ENCODE results near the gene TNFRSF12A.

Gene TNFRSF12A

DNA sequence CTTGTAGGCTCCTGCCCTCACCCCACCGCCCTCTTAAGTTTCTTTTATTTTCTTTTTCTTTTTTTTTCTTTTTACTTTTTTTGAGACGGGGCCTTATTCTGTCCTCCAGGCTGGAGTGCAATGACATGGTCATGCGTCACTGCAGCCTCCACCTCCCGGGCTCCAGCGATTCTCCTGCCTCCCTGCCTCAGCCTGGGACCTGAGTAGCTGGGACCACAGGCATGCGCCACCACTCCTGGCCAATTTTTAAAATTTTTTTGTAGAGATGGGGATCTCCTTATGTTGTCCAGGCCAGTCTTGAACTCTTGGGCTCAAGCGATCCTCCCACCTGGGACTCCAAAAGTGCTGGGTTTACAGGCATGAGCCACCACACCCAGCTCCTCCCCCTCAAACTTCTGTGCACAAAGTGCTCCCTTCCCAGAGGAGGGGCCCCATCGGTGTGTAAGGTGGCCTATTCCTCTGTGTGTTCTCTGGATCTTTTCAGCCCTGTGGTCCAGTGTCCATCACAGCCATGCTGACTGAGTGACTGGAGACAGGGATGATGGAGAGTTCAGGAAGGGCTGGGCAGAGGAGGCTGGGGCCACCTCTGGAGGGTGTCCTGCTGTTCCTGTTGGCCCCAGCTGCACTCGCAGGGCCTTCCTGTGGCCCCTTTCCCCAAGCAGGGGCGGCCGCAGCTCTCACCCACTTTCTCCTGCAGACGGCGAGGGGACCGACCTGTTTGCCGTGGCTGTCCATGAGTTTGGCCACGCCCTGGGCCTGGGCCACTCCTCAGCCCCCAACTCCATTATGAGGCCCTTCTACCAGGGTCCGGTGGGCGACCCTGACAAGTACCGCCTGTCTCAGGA lies 36.4 kb downstream of the TNFRSF12A start:
- Histone ChIP-seq H3K9me3 (ENCODE audit: insufficient read depth, low read depth, low read length) (no peaks in the 10 kb centered on the region), H4K20me1 (ENCODE audit: insufficient read depth, low read length, poor library complexity, severe bottlenecking) (peaks cover 8% of the 10 kb centered on the region), H3K36me3 (ENCODE audit: insufficient read depth, low read length) (no peaks in the 10 kb centered on the region), H3K4me1 (ENCODE audit: insufficient read depth, low read length, poor library complexity, severe bottlenecking) (peaks cover 10% of the 10 kb centered on the region), H3K9me2 (replicated peaks; ENCODE audit: low read depth, low read length) (no peaks in the 10 kb centered on the region), H3F3A (ENCODE audit: low read depth) (no peaks in the 10 kb centered on the region), H2AFZ (ENCODE audit: low read length) (no peak overlapping the region), H3K79me2 (ENCODE audit: insufficient read depth, low read length) (peaks cover 18% of the 10 kb centered on the region; the same call in 1 of the 2 replicates), H3K27me3 (ENCODE audit: insufficient read depth, low read length, poor library complexity, severe bottlenecking) (no peaks in the 10 kb centered on the region), H3K4me3 (ENCODE audit: low read length, poor library complexity, severe bottlenecking) (no peak overlapping the region), H3K4me2 (ENCODE audit: low read depth, low read length, poor library complexity, severe bottlenecking) (peak overlapping the region; percentile 63), H3K9ac (ENCODE audit: low read depth, low read length, poor library complexity, severe bottlenecking) (no peak overlapping the region)
- TF ChIP-seq, protein P1, sequence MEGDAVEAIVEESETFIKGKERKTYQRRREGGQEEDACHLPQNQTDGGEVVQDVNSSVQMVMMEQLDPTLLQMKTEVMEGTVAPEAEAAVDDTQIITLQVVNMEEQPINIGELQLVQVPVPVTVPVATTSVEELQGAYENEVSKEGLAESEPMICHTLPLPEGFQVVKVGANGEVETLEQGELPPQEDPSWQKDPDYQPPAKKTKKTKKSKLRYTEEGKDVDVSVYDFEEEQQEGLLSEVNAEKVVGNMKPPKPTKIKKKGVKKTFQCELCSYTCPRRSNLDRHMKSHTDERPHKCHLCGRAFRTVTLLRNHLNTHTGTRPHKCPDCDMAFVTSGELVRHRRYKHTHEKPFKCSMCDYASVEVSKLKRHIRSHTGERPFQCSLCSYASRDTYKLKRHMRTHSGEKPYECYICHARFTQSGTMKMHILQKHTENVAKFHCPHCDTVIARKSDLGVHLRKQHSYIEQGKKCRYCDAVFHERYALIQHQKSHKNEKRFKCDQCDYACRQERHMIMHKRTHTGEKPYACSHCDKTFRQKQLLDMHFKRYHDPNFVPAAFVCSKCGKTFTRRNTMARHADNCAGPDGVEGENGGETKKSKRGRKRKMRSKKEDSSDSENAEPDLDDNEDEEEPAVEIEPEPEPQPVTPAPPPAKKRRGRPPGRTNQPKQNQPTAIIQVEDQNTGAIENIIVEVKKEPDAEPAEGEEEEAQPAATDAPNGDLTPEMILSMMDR (conservative IDR thresholded peaks at IDR 0.05; ENCODE audit: low read length), result no peak
- TF ChIP-seq EZH2phosphoT487 (IDR thresholded peaks at IDR 0.05; ENCODE audit: borderline replicate concordance), result no peak

DNA sequence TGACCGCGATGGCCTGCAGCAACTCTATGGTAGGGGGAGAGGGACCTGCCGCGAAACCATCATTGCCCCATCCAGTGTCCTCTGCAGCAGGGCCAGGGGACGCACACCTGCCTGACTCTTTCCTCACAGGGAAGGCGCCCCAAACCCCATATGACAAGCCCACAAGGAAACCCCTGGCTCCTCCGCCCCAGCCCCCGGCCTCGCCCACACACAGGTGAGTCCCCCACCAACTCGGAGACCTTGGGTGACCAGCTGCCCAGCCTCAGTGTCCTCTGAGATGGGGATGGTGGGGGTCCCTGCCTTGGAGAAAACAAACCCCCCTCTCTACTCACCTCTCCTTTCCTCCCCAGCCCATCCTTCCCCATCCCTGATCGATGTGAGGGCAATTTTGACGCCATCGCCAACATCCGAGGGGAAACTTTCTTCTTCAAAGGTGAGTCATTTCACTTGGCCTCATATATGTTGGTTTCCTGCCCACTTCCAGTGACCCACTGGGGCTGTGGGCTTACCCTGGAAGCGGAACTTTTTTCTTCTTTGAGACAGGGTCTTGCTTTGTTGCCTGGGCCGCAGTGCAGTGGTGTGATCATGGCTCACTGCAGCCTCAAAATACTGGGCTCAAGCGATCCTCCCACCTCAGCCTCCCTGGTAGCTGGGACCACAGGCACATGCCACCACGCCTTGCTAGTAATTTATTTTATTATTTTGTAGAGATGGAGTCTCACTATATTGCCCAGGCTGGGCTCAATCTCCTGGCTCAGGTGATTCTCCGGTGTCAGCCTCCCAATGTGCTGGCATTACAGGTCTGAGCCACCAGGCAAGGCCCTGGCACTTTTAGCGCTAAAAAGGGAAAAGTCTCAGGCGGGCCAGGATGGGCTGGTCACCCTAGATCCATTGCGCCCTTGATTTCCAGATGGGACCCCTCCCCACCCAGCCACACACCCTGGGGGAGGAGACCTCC lies 37.3 kb downstream of the TNFRSF12A start:
- no peaks in the 10 kb centered on the region for H3K36me3 ChIP-seq (ENCODE audit: insufficient read depth, low read length)
- peak overlapping the region; percentile 88 for H3K9ac ChIP-seq (ENCODE audit: low read depth, low read length, poor library complexity, severe bottlenecking)
- H3K79me2 ChIP-seq (ENCODE audit: insufficient read depth, low read length), result peaks cover 18% of the 10 kb centered on the region; the same call in 1 of the 2 replicates
- H3K9me3 ChIP-seq (ENCODE audit: insufficient read depth, low read depth, low read length), result no peaks in the 10 kb centered on the region
- peak overlapping the region; percentile 82 for H3K4me3 ChIP-seq (ENCODE audit: low read length, poor library complexity, severe bottlenecking)
- peaks cover 8% of the 10 kb centered on the region for H4K20me1 ChIP-seq (ENCODE audit: insufficient read depth, low read length, poor library complexity, severe bottlenecking)
- H3F3A ChIP-seq (ENCODE audit: low read depth), result no peaks in the 10 kb centered on the region
- H3K27me3 ChIP-seq (ENCODE audit: insufficient read depth, low read length, poor library complexity, severe bottlenecking), result no peaks in the 10 kb centered on the region
- TF ChIP-seq, protein P1 (conservative IDR thresholded peaks at IDR 0.05; ENCODE audit: low read length), result no peak
- TF ChIP-seq EZH2phosphoT487 (IDR thresholded peaks at IDR 0.05; ENCODE audit: borderline replicate concordance), result no peak
- peaks cover 10% of the 10 kb centered on the region for H3K4me1 ChIP-seq (ENCODE audit: insufficient read depth, low read length, poor library complexity, severe bottlenecking)
- peak overlapping the region; percentile 63 for H3K4me2 ChIP-seq (ENCODE audit: low read depth, low read length, poor library complexity, severe bottlenecking)
- H3K9me2 ChIP-seq (replicated peaks; ENCODE audit: low read depth, low read length), result no peaks in the 10 kb centered on the region
- no peak overlapping the region for H2AFZ ChIP-seq (ENCODE audit: low read length)

DNA sequence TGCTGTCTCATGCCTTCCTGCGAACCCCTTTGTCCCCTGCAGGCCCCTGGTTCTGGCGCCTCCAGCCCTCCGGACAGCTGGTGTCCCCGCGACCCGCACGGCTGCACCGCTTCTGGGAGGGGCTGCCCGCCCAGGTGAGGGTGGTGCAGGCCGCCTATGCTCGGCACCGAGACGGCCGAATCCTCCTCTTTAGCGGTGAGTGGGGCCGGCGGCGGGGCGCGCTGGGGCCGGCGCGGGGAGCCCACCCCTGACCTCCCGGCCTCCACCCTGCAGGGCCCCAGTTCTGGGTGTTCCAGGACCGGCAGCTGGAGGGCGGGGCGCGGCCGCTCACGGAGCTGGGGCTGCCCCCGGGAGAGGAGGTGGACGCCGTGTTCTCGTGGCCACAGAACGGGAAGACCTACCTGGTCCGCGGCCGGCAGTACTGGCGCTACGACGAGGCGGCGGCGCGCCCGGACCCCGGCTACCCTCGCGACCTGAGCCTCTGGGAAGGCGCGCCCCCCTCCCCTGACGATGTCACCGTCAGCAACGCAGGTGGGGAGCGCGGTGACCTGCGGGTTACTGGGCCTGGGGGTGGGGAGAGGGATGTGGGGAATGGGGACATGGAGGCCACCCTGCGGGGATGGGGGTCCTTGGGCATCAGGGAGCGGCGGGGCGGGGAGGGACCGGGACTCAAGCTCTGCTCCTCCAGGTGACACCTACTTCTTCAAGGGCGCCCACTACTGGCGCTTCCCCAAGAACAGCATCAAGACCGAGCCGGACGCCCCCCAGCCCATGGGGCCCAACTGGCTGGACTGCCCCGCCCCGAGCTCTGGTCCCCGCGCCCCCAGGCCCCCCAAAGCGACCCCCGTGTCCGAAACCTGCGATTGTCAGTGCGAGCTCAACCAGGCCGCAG lies 38.2 kb downstream of the TNFRSF12A start:
- no peaks in the 10 kb centered on the region for H3K9me2 ChIP-seq (replicated peaks; ENCODE audit: low read depth, low read length)
- peaks cover 10% of the 10 kb centered on the region for H3K4me1 ChIP-seq (ENCODE audit: insufficient read depth, low read length, poor library complexity, severe bottlenecking)
- H3K4me2 ChIP-seq (ENCODE audit: low read depth, low read length, poor library complexity, severe bottlenecking), result peak overlapping the region; percentile 63
- no peaks in the 10 kb centered on the region for H3K36me3 ChIP-seq (ENCODE audit: insufficient read depth, low read length)
- peak overlapping the region; percentile 70 for H2AFZ ChIP-seq (ENCODE audit: low read length)
- H3K9ac ChIP-seq (ENCODE audit: low read depth, low read length, poor library complexity, severe bottlenecking), result peak overlapping the region; percentile 88
- peaks cover 18% of the 10 kb centered on the region; the same call in 1 of the 2 replicates for H3K79me2 ChIP-seq (ENCODE audit: insufficient read depth, low read length)
- TF ChIP-seq, protein P1 (conservative IDR thresholded peaks at IDR 0.05; ENCODE audit: low read length), result no peak
- no peak for TF ChIP-seq EZH2phosphoT487 (IDR thresholded peaks at IDR 0.05; ENCODE audit: borderline replicate concordance)
- H3F3A ChIP-seq (ENCODE audit: low read depth), result no peaks in the 10 kb centered on the region
- H4K20me1 ChIP-seq (ENCODE audit: insufficient read depth, low read length, poor library complexity, severe bottlenecking), result peaks cover 8% of the 10 kb centered on the region
- H3K27me3 ChIP-seq (ENCODE audit: insufficient read depth, low read length, poor library complexity, severe bottlenecking), result no peaks in the 10 kb centered on the region
- H3K9me3 ChIP-seq (ENCODE audit: insufficient read depth, low read depth, low read length), result no peaks in the 10 kb centered on the region
- H3K4me3 ChIP-seq (ENCODE audit: low read length, poor library complexity, severe bottlenecking), result peak overlapping the region; percentile 82
